Hair follicular keratinocyte (primary cell): Measurements from ENCODE around the gene STPG1. TPM values are rescaled to one million over a fixed set of nuclear protein-coding genes. Genes with fewer than 3 reads are reported as not detected.

Experiments used
- total RNA-seq: library from RNA; depleted of rRNA; stranded (reverse); fragments of >200 nt; gene quantifications from 2 replicates; pipeline ENCODE4 v1.2.3, GENCODE V29; 2015

The STPG1 gene, protein sequence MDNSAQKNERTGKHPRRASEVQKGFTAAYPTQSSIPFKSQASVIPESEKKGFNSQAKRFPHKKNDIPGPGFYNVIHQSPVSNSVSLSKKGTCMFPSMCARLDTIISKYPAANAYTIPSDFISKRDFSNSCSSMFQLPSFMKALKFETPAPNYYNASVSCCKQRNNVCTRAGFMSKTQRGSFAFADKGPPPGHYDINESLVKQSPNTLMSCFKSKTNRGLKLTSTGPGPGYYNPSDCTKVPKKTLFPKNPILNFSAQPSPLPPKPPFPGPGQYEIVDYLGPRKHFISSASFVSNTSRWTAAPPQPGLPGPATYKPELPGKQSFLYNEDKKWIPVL
- 10.2 TPM in 2 replicates for total RNA-seq

DNA sequence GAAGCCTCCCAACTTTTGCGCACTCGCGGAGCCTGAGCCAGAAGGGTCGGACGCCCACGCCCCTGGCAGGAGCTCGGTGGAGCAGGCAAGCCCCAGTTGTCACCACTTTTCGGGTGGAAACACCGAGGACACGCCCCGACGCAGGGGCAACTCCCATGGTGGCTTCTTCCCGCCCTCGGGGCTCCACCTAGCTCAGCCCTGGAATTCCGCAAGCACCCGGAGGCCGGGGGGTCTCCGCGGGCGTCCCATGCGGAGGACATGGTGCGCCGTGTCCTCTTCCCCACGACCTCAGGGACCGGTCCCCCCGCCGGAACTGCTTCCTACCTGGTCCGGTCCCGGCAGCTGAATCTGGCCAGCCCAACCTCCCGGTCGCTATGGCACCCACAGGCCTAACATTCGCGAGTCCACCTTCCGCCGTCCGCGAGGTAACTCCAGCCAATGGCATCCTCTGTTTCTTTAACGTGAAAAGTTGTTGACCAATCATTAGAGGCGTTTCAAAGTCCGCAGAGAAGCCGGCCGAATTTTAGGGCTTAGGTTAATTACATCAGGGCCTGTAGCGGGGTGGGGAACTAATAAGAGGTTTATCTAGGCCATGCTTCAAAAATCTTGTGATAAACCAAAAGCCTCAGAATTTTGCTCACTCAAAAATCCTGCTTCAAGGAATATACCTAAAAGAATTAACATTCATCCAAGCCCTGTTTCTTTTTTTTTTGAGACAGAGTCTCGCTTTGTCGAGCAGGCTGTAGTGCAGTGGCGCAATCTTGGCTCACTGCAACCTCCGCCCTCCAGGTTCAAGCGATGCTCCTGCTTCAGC is at the start of gene STPG1:
Gene STPG1, minus strand, starts transcription at position 433 of the 814 bp plus-strand sequence. CDS start 12,394 bp downstream, outside the sequence.

GRCh38 chr1:24415334-24415909 is 1.8 kb upstream of the STPG1 start, which contains the start of gene NIPAL3:
TSS of gene NIPAL3 (plus strand) at chr1:24415802. CDS start at chr1:24419548, 3,746 bp downstream.

DNA sequence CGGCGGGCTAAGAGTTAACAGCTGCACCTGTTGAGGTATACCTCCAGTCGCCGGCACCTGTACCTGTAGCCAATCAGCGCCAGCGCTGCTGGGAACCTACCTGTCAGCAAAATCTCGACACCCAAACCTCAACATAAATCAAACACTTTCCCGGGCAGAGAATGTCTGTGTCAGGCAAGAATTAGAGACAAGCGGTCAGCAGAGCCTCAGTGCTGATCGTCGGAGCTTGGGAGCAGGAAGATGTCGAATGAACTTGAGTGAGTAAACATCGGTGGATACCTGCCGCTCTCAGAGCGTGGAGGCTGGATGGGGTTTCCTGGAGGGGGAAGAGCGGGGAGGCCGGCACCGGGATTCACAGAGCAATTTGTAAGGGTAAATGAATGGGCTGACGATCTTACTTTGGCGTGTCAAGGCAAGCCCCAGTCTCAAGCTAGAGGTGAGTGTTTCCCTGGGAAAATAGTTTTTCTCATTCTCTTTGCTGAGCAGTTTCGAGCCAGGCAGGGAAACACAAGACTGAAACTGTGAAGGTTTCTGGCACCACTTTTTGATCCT is 94.2 kb downstream of the STPG1 start, which contains the start of gene GRHL3:
Gene GRHL3, plus strand, starts transcription at position 46 of the 552 bp plus-strand sequence. Its CDS starts 195 bp downstream, at position 241.

Other genes starting within 250 kb of the STPG1 start
- 5.3 and 6.7 TPM in 2 replicates for gene IFNLR1, start 226.5 kb downstream of the STPG1 start, total RNA-seq
- 3.0 and 10.9 TPM in 2 replicates for gene GRHL3, start 94.4 kb downstream of the STPG1 start, total RNA-seq
- 43.9 and 46.5 TPM in 2 replicates for gene NIPAL3, start 2.0 kb upstream of the STPG1 start, total RNA-seq
- 14.8 and 27.4 TPM in 2 replicates for gene RCAN3, start 89.1 kb upstream of the STPG1 start, total RNA-seq
- not detected in 2 replicates for gene NCMAP, start 142.3 kb upstream of the STPG1 start, total RNA-seq
- gene SRRM1, start 229.5 kb upstream of the STPG1 start, total RNA-seq: 43.4 and 64.5 TPM in 2 replicates